ENCODE measurements around the gene OASL. TPM values are rescaled to one million over a fixed set of nuclear protein-coding genes. Genes with fewer than 3 reads are reported as not detected.

Gene OASL
- total RNA-seq, 1 donor from 2014 or later: 21.1 TPM

- Histone ChIP-seq H3K4me1 (no peaks in the 10 kb centered on the region), H3K27me3 (ENCODE audit: low read depth) (no peaks in the 10 kb centered on the region), H3K9me3 (no peaks in the 10 kb centered on the region), H3K4me3 (no peak overlapping the region), H3K36me3 (no peaks in the 10 kb centered on the region), H3K27ac (no peak overlapping the region)
- DNase-seq (no peak), ATAC-seq (no peak)
- TF ChIP-seq CTCF (IDR thresholded peaks at IDR 0.05): no peak
- intact Hi-C loops (cut with DNase I): no loop called here
These were observed 16.3 kb downstream of the OASL start for GRCh38 chr12:121022713-121023112.

GRCh38 chr12:121021754-121022153 lies 17.3 kb downstream of the OASL start:
- Histone ChIP-seq H3K36me3 (no peaks in the 10 kb centered on the region), H3K27ac (no peak overlapping the region), H3K9me3 (no peaks in the 10 kb centered on the region), H3K4me3 (no peak overlapping the region), H3K27me3 (ENCODE audit: low read depth) (no peaks in the 10 kb centered on the region), H3K4me1 (no peaks in the 10 kb centered on the region)
- TF ChIP-seq CTCF (IDR thresholded peaks at IDR 0.05): no peak
- intact Hi-C loops (cut with DNase I): no loop called here
- peak; percentile 11 for DNase-seq
- no peak for ATAC-seq

- intact Hi-C loops (cut with DNase I): no loop called here
- H3K4me1 ChIP-seq: peaks cover 11% of the 10 kb centered on the region
- no peaks in the 10 kb centered on the region for H3K36me3 ChIP-seq
- H3K4me3 ChIP-seq: no peak overlapping the region
- no peaks in the 10 kb centered on the region for H3K27me3 ChIP-seq (ENCODE audit: low read depth)
- no peak for ATAC-seq
- TF ChIP-seq CTCF (IDR thresholded peaks at IDR 0.05): no peak
- H3K9me3 ChIP-seq: no peaks in the 10 kb centered on the region
- DNase-seq: no peak
- no peak overlapping the region for H3K27ac ChIP-seq
These were observed 20.0 kb downstream of the OASL start for GRCh38 chr12:121018860-121019617.

GRCh38 chr12:121017966-121018491 lies 21.0 kb downstream of the OASL start:
- Histone ChIP-seq H3K4me1 (peaks cover 11% of the 10 kb centered on the region), H3K9me3 (no peaks in the 10 kb centered on the region), H3K27ac (no peak overlapping the region), H3K36me3 (peaks cover 3% of the 10 kb centered on the region), H3K27me3 (ENCODE audit: low read depth) (no peaks in the 10 kb centered on the region), H3K4me3 (no peak overlapping the region)
- intact Hi-C loops (cut with DNase I): no loop called here
- ATAC-seq (peak in 1 of 2 donors; percentile 13), DNase-seq (no peak)
- TF ChIP-seq CTCF (IDR thresholded peaks at IDR 0.05): no peak

- DNase-seq (peak; percentile 92), ATAC-seq (peak; percentile 96 to 99)
- no peaks in the 10 kb centered on the region for H3K27me3 ChIP-seq (ENCODE audit: low read depth)
- peaks cover 11% of the 10 kb centered on the region for H3K4me1 ChIP-seq
- peak within 1 kb of the TSS; percentile 84 for H3K4me3 ChIP-seq
- intact Hi-C loops (cut with DNase I): no loop called here
- peak within 1 kb of the TSS; percentile 72 for H3K27ac ChIP-seq
- TF ChIP-seq CTCF (IDR thresholded peaks at IDR 0.05): no peak
- H3K9me3 ChIP-seq: no peaks in the 10 kb centered on the region
- H3K36me3 ChIP-seq: peaks cover 18% of the 10 kb centered on the region
These were observed 22.9 kb downstream of the OASL start, which contains the start of gene C12orf43 for GRCh38 chr12:121015825-121016766. TSS of gene C12orf43 (minus strand) at chr12:121016487. CDS start at chr12:121016474, 13 bp downstream.
